RWPE2 (cell line): Measurements from ENCODE around the gene NRL.
"Not testable (repeated sequence)": the region's sequence is repeated elsewhere in the genome, so short reads cannot be mapped to it uniquely, and the experiment has no call there.

Source experiments
- ATAC-seq: fragments of 200-7000 bp; cut with Tn5 transposase; 3 replicates; pipeline ENCODE4 v1.9.1; 2021; ENCODE audit warnings: low read depth
- DNase-seq: peaks from one replicate; pipeline ENCODE4 v3.0.0-alpha.2; 2020; ENCODE audit warnings: low spot score
- H3K27ac ChIP-seq: fragments of 450-650 bp; 2 replicates; pipeline ENCODE4 v1.5.1; 2017; ENCODE audit warnings: mild to moderate bottlenecking; ENCODE audit not compliant: poor library complexity, severe bottlenecking
- H3K27me3 ChIP-seq: fragments of 250-450 bp; sonication (Bioruptor Pico); 2 replicates; pipeline ENCODE4 v1.5.1; 2021; ENCODE audit warnings: mild to moderate bottlenecking, moderate library complexity; ENCODE audit not compliant: insufficient read depth, poor library complexity, severe bottlenecking
- H3K36me3 ChIP-seq: fragments of 250-450 bp; sonication (Bioruptor Pico); 2 replicates; pipeline ENCODE4 v1.5.1; 2020; ENCODE audit warnings: low read depth, mild to moderate bottlenecking, moderate library complexity
- H3K4me1 ChIP-seq: fragments of 250-450 bp; sonication (Bioruptor Pico); 2 replicates; pipeline ENCODE4 v1.5.1; 2021; ENCODE audit warnings: mild to moderate bottlenecking, moderate library complexity; ENCODE audit not compliant: insufficient read depth, poor library complexity, severe bottlenecking
- H3K4me3 ChIP-seq: fragments of 250-450 bp; sonication (Bioruptor Pico); 2 replicates; pipeline ENCODE4 v1.5.1; 2021; ENCODE audit warnings: mild to moderate bottlenecking, moderate library complexity; ENCODE audit not compliant: severe bottlenecking
- H3K9me3 ChIP-seq: fragments of 250-450 bp; sonication (Bioruptor Pico); 2 replicates; pipeline ENCODE4 v1.5.1; 2021; ENCODE audit warnings: mild to moderate bottlenecking, moderate library complexity; ENCODE audit not compliant: severe bottlenecking
- CTCF ChIP-seq: fragments of 450-650 bp; IDR thresholded peaks from one replicate; pipeline ENCODE4 v1.5.1; 2017; ENCODE audit warnings: mild to moderate bottlenecking, moderate library complexity; ENCODE audit not compliant: poor library complexity, severe bottlenecking

Gene NRL

GRCh38 chr14:24036169-24036962 lies 78.4 kb downstream of the NRL start:
- Histone ChIP-seq H3K9me3 (peaks cover 2% of the 10 kb centered on the region), H3K27me3 (no peaks in the 10 kb centered on the region), H3K36me3 (no peaks in the 10 kb centered on the region), H3K27ac (peak overlapping the region; percentile 22), H3K4me3 (peak overlapping the region; percentile 40), H3K4me1 (peaks cover 4% of the 10 kb centered on the region)
- ATAC-seq (peak; percentile 89), DNase-seq (peak; percentile 83)
- TF ChIP-seq CTCF: peak; percentile 92

GRCh38 chr14:24035769-24036168 lies 79.0 kb downstream of the NRL start:
- not testable (repeated sequence) for H3K9me3 ChIP-seq, H3K36me3 ChIP-seq, H3K4me1 ChIP-seq, H3K27me3 ChIP-seq, DNase-seq
- ATAC-seq: peak; percentile 37
- Histone ChIP-seq H3K4me3 (peak overlapping the region; percentile 40), H3K27ac (peak overlapping the region; percentile 22)

- ATAC-seq: peak; percentile 19; the same call in 2 of the 3 replicates
- Histone ChIP-seq H3K4me3 (no peak overlapping the region), H3K27me3 (no peaks in the 10 kb centered on the region), H3K4me1 (peaks cover 4% of the 10 kb centered on the region), H3K36me3 (no peaks in the 10 kb centered on the region), H3K9me3 (peaks cover 2% of the 10 kb centered on the region), H3K27ac (no peak overlapping the region)
- no peak for TF ChIP-seq CTCF
- DNase-seq: no peak
Measured at GRCh38 chr14:24032727-24033418, 81.9 kb downstream of the NRL start.

GRCh38 chr14:24031331-24031730 lies 83.4 kb downstream of the NRL start:
- DNase-seq, H3K9me3 ChIP-seq, H3K27ac ChIP-seq, H3K27me3 ChIP-seq, ATAC-seq, H3K4me1 ChIP-seq, H3K4me3 ChIP-seq, H3K36me3 ChIP-seq: not testable (repeated sequence)

GRCh38 chr14:24029687-24030086 lies 85.1 kb downstream of the NRL start:
- not testable (repeated sequence) for H3K9me3 ChIP-seq, H3K36me3 ChIP-seq, DNase-seq, ATAC-seq, H3K4me3 ChIP-seq, H3K4me1 ChIP-seq, H3K27ac ChIP-seq
- H3K27me3 ChIP-seq: peaks cover 11% of the 10 kb centered on the region
